ENCODE results near the gene ZNF564.

Gene ZNF564

GRCh38 chr19:12478234-12478941 is 72.9 kb downstream of the ZNF564 start:
- TF ChIP-seq CTCF (IDR thresholded peaks at IDR 0.05; ENCODE audit: control insufficient read depth, extremely low read depth, insufficient read depth): no peak
- no peak for DNase-seq (ENCODE audit: low read depth)
- H3K4me3 ChIP-seq (ENCODE audit: low read depth, low read length): no peak overlapping the region

Measured in LNCaP clone FGC (cell line).